GM21423 (cell line): ENCODE results near the gene ELL.
A peak's percentile ranks its signal among the peaks of the same experiment; 100 is the strongest.
"Not testable (repeated sequence)": the region's sequence is repeated elsewhere in the genome, so short reads cannot be mapped to it uniquely, and the experiment has no call there.

ENCODE experiments used
- ATAC-seq: cut with Tn5 transposase; IDR thresholded peaks from one replicate; pipeline ENCODE4 v1.9.1; 2021; ENCODE audit warnings: mild to moderate bottlenecking, moderate library complexity; ENCODE audit not compliant: unreplicated experiment

Gene ELL

DNA sequence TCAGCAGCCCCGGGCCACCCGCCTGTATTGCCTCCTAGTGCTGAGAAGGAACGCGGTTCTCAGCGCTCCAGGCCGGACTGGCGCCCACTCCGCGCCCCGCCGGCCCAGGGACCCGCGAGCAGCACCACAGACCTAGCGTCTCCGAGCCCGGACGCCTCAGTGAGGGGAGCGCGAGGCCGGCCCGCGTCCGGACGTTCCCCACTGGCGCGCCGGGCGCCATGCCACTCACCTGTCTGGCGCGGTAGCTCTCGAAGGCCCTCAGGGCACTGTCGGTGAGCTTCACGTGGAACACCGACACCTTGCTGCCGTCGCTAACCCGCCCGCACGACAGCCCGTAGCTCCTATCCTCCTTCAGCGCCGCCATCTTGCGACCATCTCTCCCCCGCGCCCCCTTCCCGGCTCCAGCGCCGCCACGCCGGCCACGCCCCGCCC, at the start of gene ELL:
Gene ELL (minus strand): TSS at position 379 of the 432 bp plus-strand sequence. CDS start 15 bp downstream, at position 364.
- peak; percentile 1 for ATAC-seq

DNA sequence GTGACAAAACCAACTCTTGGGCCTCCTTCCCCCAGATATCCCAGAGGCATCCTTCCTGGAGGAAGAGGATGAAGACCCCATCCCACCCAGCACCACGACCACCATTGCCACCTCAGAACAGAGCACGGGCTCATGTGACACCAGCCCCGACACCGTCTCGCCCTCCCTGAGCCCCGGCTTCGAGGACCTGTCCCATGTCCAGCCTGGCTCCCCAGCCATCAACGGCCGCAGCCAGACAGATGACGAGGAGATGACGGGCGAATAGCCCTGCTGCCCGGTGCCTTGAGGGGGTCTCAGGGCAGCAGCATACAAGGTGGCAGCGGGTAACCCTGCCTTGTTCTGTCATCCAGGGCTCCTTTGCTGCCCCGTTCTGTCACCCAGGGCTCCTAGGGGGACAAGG, 46.5 kb upstream of the ELL start:
- ATAC-seq, result no peak

DNA sequence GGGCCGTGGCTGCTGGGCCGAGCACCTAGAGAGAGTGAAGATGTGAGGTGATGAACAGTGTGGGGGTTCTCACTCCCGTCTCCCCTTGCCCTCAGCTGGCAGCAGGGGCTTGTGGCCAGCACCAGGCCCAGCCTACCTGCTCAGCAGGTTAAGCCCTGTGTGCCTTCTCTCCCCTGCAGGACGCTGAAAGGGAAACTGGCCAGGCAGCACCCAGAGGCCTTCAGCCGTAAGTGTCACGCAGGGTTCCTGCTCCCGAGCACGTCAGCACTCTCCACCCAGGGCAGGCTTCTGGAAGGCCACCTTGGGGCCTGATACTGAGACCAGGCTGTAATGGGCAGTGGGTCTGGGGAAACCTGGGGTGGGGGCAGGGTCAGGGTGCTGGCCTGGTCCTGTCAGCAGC, 45.1 kb upstream of the ELL start:
- ATAC-seq, result no peak

DNA sequence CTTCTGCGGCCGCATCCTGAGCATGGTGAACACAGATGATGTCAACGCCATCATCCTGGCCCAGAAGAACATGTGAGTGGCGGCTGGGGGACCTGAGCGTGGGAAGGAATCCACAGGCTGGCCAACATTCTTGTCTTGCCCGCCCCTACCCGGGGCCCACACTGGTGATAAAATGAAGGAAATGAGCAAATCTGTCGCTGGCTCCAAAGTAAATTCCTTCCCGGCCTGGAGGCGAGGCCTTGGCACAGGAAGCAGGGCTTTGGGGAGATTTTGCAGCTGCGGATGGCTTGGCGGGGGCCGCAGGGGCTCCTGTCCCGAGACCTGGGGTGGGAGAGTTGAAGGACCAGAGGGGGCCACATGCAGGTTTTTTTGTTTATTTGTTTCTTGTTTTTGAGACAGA, 40.2 kb upstream of the ELL start:
- ATAC-seq, result no peak

DNA sequence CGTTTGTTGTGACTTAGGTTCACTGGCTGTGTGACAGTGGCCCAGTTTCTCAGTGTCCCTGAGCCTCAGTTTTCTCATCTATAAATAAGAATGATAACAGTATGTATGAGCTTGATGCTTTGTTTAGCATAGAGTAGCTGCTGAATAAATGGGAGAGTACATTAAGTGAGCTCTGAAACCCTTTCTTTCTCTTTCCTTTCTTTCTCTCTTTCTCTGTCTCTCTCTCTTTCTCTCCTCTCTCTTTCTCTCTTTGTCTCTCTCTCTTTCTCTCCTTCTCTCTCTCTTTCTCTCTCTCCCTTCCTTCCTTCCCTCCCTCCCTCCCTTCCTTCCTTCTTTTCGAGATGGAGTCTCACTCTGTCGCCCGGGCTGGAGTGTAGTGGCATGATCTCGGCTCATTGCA, 37.8 kb upstream of the ELL start:
- no peak for ATAC-seq

DNA sequence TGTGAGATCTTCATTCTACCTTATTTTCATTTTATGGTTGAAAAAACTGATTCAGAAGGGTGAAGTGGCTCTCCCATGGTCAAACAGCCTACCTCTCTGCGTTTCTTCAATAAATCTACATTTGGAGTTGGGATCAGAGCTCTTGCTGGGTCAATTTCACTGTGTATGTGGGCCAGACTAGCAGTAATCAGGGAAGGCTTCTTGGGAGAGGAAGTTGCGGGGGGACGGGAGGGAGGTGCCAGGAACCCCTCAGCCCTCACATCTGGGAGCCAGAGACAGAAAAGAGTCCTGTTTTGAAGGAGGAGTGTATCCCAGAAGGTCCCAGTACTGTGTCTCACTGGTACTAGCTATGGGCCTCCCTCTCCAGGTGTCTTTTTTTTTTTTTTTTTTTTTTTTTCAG, 36.7 kb upstream of the ELL start:
- no peak for ATAC-seq

DNA sequence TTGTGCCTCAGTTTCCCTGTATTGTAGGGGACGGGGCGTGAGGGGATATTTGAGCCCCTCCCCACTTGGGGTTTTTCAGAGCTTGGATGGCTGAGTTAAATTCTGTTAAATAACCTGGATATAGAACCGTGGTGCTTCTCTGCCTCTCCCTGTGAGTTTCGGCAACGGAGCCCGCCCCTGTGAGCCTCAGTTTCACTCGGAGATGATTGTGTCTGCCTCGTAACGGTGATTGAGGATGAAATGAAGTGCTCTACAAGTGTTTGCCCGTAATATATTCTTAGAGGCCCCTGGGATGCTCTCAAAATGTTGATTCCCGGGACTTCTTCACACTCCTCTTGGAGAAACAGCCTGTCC, 36.3 kb upstream of the ELL start:
- no peak for ATAC-seq

DNA sequence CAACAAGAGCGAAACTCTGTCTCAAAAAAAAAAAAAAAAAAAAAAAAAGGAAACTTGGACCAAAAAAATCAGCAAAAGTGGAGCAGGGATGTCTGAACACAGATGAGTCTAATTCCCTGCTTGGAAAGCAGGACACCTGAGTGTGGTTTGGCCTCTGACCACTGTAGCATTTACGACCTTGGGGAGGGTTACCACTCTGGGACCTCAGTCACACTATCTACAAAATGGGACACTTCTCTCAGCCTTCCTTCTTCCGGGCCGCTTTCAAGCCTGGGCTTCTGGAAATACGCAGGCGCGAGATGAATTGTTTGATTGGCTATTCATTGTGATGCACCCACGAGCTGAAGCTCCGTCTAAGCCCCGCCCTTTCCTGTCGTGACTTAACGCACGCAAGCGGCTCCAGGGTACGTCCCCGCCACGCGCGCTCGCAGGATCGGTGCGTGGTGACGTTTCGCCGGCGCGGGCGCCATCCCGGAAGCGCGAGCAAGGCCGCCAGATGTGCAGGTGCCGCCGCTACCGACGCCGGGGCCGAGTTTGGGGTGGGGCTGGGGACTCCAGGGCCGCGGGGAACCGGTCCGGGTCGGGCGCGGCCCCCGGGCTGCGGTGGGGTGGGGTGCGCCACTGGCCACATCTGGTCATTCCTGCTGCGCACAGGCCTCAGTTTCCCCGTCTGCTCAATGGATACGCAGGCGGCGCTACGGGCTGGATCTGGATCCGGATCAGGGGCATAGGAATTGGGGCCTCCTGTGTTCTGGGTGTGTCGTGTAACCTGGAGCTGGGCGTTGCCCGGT, 35.7 kb upstream of the ELL start, which contains the start of gene KXD1:
Gene KXD1 (plus strand): TSS at position 460 of the 791 bp plus-strand sequence. CDS start 4,187 bp downstream, outside the sequence.
- ATAC-seq, result peak; percentile 97

DNA sequence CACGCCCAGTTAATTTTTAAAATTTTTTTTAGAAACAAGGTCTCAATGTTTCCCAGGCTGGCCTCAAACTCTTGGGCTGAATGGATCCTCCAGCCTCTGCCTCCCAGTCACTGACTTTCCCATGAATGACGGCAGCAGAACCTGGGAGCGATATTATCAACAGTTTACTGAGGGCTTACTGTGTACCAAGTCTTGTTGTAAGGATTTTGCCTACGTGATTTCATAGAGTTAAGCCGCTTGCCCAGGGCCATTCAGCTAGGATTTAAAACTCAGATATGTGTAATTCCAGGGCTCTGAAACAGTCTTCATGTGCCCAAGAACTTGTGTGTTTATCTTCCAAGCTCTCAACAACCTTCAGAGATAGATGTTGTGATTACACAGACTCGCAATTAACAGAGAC, 29.8 kb upstream of the ELL start:
- ATAC-seq, result no peak

DNA sequence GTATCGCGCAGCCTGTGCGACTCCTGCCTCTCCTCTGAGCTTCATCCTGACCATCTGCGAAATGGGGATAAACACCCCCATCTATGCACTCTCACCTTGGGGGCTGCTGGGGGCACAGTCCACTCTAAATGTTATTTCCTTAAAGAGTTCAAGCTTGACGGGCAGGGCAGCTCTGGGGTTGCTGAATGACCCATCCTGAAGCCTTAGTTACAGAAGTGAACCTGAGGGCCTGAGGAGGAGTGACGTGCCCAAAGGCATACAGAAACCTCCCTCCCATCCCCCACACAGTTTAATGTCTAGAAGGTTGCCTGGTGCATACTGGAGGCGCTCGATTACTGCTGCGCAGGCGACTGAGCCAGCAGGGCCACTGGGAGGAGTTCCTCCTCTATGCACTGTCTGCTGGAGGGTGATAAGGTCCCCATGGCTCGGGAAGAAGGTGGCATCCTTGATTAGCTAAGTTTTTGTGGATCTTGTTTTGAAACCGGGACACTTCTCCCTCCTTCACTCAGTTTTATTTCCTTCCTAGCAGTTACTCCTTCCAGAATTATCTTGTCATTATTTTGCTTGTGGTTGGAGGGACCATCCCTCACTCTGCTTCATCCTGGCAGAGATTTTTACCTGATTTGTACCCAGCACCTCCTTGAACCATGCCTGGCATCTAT, 22.1 kb upstream of the ELL start:
- peak; percentile 59 for ATAC-seq

DNA sequence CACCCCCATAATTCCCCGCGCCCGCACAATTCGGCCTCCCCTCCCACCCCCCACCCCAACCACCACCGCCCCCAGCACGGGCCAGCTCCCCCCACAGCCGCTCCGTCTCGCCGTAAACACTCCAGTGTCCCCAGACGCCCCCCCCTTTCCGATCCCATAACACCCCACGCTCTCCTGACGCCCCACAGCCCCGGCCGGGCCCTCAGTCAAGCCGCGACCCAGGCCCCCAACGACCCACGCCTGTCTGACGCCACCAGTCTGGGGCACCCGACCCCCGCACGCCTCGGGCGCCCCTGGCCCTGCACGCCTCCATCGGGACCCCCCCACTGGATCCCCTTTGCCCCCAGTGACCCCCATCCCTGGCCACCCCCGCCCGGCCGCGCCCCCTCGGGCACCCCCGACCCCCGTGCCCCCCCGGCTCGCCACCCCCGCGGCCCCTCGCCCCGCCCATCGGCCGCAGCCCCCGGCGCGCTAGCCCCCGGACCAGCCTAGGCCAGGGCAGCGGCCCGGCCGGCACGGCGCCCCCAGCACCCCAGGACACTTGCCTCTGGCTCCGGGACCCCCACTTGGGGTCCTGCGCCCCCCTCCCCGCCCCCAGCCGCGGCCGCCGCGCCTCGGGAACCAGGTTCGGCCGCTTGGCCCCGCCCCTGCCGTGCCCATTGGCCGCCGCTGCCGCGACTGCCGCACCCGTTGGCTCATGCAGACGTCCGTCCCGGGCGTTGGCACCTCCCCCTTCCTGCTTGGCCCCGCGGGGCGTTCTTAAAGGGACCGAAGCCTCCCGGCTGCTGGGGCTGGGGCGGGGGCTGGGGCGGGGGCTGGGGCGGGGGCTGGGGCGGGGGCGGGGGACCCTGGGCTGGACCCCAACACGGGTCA, 21.3 kb upstream of the ELL start, which contains the start of gene FKBP8:
Gene FKBP8 (minus strand): TSS at position 633 of the 873 bp plus-strand sequence. CDS start 1,603 bp downstream, outside the sequence.
- peak; percentile 90 for ATAC-seq

DNA sequence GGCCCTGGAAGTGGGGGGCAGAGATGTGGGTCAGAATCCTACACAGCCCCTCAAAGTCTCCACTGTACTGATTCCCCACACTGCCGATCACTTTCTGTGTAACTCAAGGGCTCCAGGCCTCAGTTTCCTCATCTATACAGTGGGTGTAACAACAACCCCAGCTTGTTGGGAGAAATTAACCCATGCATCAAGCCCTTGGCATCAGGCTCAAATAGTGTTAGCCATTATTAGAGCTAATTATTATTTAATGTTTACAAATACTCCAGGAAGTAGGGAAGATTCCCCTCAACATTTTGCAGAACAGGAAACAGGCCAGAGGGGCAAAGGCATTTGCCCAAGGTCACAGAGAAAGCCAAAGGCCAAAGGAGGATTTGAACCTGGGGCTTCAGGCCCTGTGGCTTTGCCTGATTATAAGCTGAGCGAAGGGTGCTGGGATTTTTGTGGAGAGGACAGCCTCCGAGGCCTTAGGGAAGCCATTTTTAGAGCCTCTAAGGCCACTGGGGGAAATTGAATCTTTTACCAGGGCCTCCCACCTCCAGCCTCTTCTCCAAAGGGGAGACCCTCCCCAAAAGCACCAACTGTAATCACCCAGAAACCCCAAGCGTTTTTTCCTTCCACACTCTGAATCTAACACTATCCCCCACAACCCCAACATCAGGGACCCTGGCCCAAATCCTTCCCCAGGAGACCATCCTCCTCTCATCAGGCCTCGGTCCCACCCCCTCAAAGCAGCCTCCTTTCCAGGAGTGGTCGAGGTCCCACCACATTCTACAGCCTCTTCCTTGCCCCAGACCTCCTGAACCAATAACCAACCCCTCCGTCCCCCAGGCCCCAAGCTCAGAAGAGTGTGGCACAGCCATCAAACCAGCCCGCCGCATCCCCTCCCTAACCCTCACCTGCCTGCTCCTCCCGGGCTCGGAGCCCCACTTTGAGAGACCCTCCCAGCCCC, 20.4 kb upstream of the ELL start:
- no peak for ATAC-seq

DNA sequence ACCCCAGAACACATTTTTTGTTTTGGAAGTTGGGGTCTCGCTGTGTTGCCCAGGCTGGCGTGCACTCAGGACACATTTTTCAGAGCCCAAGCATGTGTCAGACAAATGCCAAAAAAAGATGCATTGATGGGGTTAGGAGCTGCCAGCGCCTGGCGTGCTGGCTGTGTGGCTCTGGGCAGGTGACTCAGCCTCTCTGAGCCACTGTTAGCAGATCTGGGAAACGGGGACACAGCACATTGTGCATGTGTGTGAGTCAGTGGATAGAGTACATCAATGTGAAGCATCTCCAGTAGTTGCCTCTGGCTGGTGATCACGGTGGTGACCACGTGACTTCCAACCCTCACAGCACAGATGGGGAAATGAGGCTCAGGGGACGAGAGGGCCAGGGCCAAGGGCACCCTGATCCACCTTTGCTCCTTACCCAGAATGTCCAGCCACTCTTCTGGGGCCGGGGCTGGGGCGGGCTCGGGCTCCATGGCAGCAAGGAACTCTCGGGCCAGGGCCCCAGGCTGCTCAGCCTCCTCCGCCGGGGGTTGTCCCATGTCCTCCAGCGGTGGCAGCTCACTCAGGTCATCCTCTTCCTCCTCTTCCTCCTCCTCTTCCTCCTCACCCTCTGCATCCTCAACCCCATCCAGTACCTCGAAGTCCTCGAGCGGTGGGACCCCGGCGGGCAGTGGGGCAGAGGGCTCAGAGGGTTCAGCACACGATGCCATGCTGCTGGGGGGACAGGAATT, 19.6 kb upstream of the ELL start:
- no peak for ATAC-seq

DNA sequence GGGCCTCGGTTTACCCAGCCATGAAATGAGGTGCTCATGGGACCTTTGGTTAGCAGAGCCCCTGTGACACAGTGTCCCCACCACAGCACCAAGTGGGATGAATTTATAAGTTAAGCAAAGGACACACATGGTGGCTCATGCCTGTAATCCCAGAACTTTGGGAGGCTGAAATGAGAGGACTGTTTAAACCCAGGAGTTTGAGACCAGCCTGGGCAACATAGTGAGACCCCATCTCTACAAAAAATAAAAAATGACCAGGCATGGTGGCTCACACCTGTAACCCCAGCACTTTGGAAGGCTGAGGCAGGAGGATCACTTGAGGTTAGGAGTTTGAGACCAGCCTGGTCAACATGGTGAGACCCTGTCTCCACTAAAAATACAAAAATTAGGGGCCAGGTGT, 18.3 kb upstream of the ELL start:
- ATAC-seq, result not testable (repeated sequence)

DNA sequence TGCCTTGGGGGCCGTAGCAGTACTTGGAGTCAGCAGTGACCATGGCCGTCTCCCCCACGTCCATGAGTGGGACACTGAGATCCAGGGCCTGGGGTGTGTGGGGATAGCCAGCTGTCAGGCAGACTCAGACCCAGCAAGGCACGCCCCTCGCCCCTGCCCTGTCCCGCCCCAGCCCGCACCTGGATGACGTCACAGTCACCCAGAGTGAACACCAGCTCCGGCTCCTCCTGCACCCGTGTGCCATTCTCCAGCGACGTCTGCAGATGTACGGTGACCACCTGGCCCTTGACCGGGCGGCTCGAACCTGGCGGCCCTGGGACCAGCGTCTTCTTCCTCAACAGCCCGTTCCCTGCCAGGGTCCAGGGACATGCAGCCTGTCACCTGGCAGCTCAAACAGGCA, 17.5 kb upstream of the ELL start:
- ATAC-seq, result no peak

DNA sequence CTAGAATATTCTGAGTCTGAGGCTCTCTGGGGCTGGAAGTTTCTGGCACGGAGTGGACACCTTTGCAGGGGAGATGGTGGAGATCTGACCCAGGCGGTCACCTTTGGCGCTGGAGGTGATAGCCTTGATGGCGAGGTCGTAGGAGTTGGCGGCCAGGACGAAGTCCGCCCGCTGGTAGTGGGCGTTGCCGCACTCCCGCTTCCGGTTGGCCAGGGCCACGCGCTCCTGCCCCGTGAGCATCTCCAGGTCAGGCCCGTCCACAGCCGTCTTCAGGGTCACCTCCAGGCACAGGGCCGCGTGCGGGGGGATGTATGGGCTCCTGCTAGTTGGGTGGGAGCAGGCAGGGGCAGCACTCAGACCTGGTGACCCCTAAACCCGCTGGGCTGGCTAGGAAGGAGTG, 16.2 kb upstream of the ELL start:
- no peak for ATAC-seq

DNA sequence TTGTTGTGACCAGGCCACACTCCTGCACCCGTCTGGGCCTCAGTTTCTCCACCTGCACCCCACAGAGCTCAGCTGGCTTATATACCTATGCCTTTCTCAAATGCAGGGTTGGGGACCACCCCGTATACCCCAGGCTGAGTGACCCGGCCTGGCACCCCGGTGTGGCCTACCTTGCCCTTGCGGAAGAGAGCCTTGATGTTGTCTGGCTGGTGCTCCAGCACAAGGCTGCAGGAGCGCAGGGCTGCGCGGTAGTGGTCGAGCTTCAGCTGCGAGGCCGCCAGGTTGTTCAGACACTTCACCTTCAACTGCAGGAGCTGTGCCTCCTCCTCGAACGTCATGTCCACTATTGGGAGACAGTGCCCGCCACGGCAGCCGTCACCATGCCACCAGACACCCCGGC, 15.6 kb upstream of the ELL start:
- ATAC-seq, result no peak

DNA sequence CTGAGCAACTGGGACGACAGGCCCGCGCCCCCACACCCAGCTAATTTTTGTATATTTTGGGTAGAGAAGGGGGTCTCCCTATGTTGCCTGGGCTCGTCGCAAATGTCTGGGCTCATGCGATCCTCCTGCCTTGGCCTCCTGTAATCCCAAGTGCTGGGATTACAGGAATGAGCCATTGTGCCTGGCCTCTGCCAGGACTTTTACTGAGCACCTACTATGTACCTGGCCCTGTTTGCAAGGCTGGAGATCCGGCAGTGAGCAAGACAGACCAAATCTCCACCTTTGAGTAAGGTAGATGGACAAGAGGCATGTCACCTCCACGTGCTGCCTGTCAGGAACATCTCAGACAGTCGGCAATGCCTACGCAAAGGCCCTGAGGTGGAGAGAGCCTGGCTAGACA, 14.6 kb upstream of the ELL start:
- no peak for ATAC-seq

DNA sequence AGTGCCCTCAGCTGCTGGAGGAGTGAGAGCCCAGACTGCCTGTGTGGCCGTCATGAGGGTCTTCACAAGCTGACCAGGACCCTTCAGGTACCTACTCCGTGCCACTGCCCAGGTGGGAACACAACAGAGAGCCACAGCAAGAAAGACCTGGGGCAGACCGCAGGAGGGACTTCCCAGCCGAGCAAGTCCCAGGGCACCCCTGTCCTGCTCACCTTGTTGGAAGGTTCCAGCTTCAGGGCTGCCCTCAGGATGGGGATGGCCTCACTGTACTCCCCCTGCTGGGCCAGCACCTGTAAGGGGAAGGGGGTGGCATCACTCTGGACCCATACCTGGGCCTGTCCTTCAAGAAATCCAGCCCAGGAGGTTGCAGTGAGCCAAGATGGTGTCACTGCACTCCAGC, 11.2 kb upstream of the ELL start:
- no peak for ATAC-seq
